Measurements from ENCODE around the gene COTL1. TPM values are rescaled to one million over a fixed set of nuclear protein-coding genes. Genes with fewer than 3 reads are reported as not detected.

COTL1 gene
- total and polyA plus RNA-seq, 9 of the 15 experiments (the other 6 are each of a cell fraction or from before 2014, with no cell fraction given) = 27.7 to 185 (median 72.5) TPM

DNA sequence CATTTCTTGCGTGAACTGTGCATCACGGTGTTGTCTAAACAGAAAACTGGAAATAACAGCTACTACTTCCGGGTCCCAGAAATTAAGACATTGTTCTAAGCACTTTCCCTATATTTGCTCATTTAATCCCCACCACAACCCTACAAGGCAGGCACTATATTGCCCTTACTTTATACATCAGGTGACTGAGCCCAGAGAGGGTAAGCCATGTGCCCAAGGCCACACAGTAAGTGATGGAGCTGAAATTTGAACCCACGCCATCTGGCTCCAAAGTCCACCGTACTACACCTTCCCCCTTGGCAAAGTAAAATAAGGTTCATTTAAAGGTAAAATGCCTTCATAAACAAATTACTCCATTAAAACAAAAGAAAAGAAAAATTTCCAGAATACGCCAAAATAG, 33.2 kb downstream of the COTL1 start:
- Histone ChIP-seq H3K4me2 (ENCODE audit: insufficient read depth, low read length) (no peak overlapping the region), H3K4me1 (replicated peaks in 1 of 2; ENCODE audit: control insufficient read depth in 2 of 2, insufficient read depth in 2 of 2, low read length in 2 of 2) (peaks cover 0 to 11% of the 10 kb centered on the region in 2 experiments; a peak in 2 of 5 replicates), H3K27ac (ENCODE audit: extremely low read depth, low read depth, low read length) (no peak overlapping the region), H3K27me3 (ENCODE audit: control insufficient read depth in 2 of 2, insufficient read depth in 2 of 2, low read length in 2 of 2) (no peaks in the 10 kb centered on the region; a peak in 1 of 5 replicates), H3K9me1 (ENCODE audit: control insufficient read depth, insufficient read depth, low read length) (no peaks in the 10 kb centered on the region), H3K9ac (ENCODE audit: insufficient read depth in 1 of 2, low read depth in 2 of 2, low read length in 2 of 2) (no peak overlapping the region), H4K20me1 (replicated peaks; ENCODE audit: control insufficient read depth, insufficient read depth, low read length) (peaks cover 6% of the 10 kb centered on the region), H3K9me3 (replicated peaks; ENCODE audit: control insufficient read depth, insufficient read depth, low read depth, low read length) (no peaks in the 10 kb centered on the region), H2AFZ (ENCODE audit: low read depth, low read length) (no peak overlapping the region), H3K79me2 (ENCODE audit: control insufficient read depth, insufficient read depth, low read length) (peaks cover 2% of the 10 kb centered on the region; the same call in 1 of the 3 replicates), H3K36me3 (ENCODE audit: control insufficient read depth, insufficient read depth, low read length) (peaks cover 13% of the 10 kb centered on the region; the same call in 1 of the 3 replicates), H3K4me3 (no peak overlapping the region)
- intact Hi-C loops (cut with micrococcal nuclease) (no loop called here), in situ Hi-C loops (cut with MboI) (no loop called here)
- ChIA-PET CTCF (ENCODE audit: low intra/inter-chr PET ratio) (no interaction called here), POLR2A (interaction anchor here (0.6 to 2.1 kb wide), 5 partner anchors 10 to 571 kb away, joined by 3 to 7 read pairs (median 6); no protein-coding TSS in a partner anchor)
- no peak for FAIRE-seq
- DNase-seq (ENCODE audit: extremely low read depth in 1 of 4, low spot score in 3 of 4) = no peak
- WGBS (ENCODE audit: insufficient coverage, low coverage, missing lambda C conversion rate) = 91% methylated on average over 6 of the region's 6 CpGs
- ATAC-seq = no peak
- no TSS peak for BruUV-seq (replicated peaks)
- no peak for TF ChIP-seq PHF20 (IDR thresholded peaks at IDR 0.05; ENCODE audit: partially characterized antibody)
- TF ChIP-seq RCOR1 (IDR thresholded peaks at IDR 0.05; ENCODE audit: borderline replicate concordance in 1 of 2, low read depth in 2 of 2, low read length in 2 of 2) = peak in 1 of 2 experiments; percentile 2; a peak in 1 of 4 replicates
- peak; percentile 98 for TF ChIP-seq RBM25 (IDR thresholded peaks at IDR 0.05; ENCODE audit: low read depth, low read length, severe bottlenecking)
- TF ChIP-seq, protein P1, sequence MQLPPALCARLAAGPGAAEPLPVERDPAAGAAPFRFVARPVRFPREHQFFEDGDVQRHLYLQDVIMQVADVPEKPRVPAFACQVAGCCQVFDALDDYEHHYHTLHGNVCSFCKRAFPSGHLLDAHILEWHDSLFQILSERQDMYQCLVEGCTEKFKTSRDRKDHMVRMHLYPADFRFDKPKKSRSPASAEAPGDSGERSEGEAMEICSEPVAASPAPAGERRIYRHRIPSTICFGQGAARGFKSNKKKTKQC (CRISPR knock-in tag; IDR thresholded peaks at IDR 0.05) = no peak
- TF ChIP-seq, protein P2, sequence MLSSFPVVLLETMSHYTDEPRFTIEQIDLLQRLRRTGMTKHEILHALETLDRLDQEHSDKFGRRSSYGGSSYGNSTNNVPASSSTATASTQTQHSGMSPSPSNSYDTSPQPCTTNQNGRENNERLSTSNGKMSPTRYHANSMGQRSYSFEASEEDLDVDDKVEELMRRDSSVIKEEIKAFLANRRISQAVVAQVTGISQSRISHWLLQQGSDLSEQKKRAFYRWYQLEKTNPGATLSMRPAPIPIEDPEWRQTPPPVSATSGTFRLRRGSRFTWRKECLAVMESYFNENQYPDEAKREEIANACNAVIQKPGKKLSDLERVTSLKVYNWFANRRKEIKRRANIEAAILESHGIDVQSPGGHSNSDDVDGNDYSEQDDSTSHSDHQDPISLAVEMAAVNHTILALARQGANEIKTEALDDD (IDR thresholded peaks at IDR 0.05) = no peak
- no peak for TF ChIP-seq TSC22D4 (tag; IDR thresholded peaks at IDR 0.05)
- no peak for TF ChIP-seq ELF1 (tag; IDR thresholded peaks at IDR 0.05)
- TF ChIP-seq, protein P3, sequence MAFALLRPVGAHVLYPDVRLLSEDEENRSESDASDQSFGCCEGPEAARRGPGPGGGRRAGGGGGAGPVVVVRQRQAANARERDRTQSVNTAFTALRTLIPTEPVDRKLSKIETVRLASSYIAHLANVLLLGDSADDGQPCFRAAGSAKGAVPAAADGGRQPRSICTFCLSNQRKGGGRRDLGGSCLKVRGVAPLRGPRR (CRISPR knock-in tag; IDR thresholded peaks at IDR 0.05) = no peak
- peak; percentile 86 for TF ChIP-seq ZFP36 (IDR thresholded peaks at IDR 0.05; ENCODE audit: low read depth, low read length, partially characterized antibody)
- TF ChIP-seq SMARCA5 (IDR thresholded peaks at IDR 0.05) = peak; percentile 55; the same call in 1 of the 2 replicates
- TF ChIP-seq BCOR (IDR thresholded peaks at IDR 0.05) = peak; percentile 88
- TF ChIP-seq, protein P4, sequence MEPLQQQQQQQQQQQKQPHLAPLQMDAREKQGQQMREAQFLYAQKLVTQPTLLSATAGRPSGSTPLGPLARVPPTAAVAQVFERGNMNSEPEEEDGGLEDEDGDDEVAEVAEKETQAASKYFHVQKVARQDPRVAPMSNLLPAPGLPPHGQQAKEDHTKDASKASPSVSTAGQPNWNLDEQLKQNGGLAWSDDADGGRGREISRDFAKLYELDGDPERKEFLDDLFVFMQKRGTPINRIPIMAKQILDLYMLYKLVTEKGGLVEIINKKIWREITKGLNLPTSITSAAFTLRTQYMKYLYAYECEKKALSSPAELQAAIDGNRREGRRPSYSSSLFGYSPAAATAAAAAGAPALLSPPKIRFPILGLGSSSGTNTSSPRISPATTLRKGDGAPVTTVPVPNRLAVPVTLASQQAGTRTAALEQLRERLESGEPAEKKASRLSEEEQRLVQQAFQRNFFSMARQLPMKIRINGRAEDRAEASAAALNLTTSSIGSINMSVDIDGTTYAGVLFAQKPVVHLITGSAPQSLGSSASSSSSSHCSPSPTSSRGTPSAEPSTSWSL (CRISPR knock-in tag; IDR thresholded peaks at IDR 0.05; ENCODE audit: borderline replicate concordance) = no peak
- TF ChIP-seq KDM1A (IDR thresholded peaks at IDR 0.05) = peak; percentile 38 to 61; a peak in 2 of 4 replicates
- TF ChIP-seq, protein P5, sequence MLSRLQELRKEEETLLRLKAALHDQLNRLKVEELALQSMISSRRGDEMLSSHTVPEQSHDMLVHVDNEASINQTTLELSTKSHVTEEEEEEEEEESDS (CRISPR knock-in tag; IDR thresholded peaks at IDR 0.05) = no peak
- no peak for TF ChIP-seq ZNF707 (CRISPR knock-in tag; conservative IDR thresholded peaks at IDR 0.05)
- TF ChIP-seq SNRNP70 (optimal IDR thresholded peaks at IDR 0.05; ENCODE audit: low read depth, low read length) = no peak
- TF ChIP-seq KLF6 (CRISPR knock-in tag; IDR thresholded peaks at IDR 0.05; ENCODE audit: borderline replicate concordance) = no peak
- TF ChIP-seq CHD4 (IDR thresholded peaks at IDR 0.05; ENCODE audit: insufficient read depth, insufficient replicate concordance, low read depth, low read length, poor library complexity, severe bottlenecking) = peak; percentile 40
- TF ChIP-seq HDAC2 (IDR thresholded peaks at IDR 0.05) = 0 out of 2 replicates have a peak, but pooled peaks have one; percentile 27

All from K562 (cell line).